ENCODE results near the gene SRMS.
A peak's percentile ranks its signal among the peaks of the same experiment; 100 is the strongest.
"Not testable (repeated sequence)": the region's sequence is repeated elsewhere in the genome, so short reads cannot be mapped to it uniquely, and the experiment has no call there.

Gene SRMS

DNA sequence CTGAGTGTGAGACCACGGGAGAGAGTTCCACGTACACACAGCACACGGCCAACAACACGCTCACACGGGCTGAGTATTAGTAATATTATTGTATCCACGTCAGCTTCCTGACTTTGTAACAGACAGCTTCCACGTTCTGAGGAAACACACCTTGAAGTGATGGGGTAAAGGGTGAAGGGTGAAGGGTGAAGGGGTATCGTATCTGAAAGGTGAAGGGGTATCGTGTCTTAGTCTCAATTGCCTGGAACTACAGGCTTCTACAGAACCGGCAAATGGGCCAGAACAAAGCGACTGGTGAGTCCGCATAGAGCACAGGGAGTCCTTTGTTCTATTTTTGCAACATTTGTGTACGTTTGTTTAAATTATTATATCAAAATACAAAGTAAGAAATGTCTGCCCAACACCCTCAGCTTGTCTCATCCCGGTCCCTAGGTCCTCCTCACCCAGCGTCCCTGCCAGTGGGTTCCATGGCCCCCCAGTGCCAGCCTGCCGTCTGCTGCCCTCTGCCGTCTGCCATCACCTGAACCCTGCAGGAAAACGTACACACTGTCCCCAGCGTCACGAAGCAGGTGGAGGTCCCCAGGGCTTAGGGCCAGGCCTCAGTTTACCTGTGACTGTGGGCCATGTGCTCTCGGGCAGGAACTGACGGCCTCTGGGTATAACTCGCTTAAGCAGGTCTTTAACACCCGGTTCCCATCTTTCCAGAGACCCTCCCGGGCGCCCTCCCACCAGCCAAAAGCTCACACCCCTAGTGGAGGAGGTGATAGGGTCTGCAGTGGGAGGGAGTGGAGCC is 30.9 kb upstream of the SRMS start:
- DNase-seq, result no peak

DNA sequence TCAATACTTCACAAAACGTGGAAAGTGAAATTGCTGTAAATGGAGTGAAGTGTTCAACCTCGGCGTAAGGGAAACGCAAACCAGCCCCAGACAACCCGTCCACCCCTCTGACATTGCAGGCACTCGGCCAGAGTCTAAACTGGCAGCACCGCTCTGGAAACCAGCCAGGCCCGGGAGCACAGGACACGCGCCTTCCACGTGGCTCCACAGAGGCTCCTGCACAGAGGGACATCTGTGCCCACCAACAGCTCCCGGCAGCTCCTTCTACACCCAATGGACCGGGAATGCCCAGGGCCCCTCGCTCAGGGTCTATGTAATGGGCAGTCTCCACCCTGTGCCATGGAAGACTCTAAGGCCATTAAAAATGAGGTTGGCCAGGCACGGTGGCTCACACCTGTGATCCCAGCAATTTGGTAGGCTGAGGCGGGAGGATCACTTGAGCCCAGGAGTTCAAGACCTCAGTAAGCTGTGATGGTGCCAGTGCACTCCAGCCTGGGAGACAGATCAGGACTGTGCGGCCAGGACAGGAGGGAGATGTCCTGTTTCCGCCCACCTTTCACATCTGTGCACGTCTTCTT is 29.9 kb upstream of the SRMS start:
- peak; percentile 81 for DNase-seq

DNA sequence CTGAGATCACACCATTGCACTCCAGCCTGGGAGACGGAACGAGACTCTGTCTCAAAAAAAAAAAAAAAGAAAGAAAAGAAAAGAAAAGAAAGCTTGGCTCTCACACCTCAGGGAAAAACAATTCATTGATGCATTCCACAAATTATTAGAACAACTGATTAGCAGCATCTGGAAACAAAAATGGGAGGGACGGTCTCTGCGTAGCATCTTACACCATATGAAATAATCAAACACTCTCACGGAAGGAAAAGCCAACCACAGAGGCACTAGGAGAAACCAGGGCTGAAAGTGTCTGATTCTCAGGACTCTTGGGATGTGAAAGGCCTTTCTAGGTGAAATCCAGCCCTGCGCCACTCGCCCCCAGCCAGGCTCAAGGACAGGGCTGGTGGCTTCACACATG is 28.8 kb upstream of the SRMS start:
- no peak for DNase-seq

DNA sequence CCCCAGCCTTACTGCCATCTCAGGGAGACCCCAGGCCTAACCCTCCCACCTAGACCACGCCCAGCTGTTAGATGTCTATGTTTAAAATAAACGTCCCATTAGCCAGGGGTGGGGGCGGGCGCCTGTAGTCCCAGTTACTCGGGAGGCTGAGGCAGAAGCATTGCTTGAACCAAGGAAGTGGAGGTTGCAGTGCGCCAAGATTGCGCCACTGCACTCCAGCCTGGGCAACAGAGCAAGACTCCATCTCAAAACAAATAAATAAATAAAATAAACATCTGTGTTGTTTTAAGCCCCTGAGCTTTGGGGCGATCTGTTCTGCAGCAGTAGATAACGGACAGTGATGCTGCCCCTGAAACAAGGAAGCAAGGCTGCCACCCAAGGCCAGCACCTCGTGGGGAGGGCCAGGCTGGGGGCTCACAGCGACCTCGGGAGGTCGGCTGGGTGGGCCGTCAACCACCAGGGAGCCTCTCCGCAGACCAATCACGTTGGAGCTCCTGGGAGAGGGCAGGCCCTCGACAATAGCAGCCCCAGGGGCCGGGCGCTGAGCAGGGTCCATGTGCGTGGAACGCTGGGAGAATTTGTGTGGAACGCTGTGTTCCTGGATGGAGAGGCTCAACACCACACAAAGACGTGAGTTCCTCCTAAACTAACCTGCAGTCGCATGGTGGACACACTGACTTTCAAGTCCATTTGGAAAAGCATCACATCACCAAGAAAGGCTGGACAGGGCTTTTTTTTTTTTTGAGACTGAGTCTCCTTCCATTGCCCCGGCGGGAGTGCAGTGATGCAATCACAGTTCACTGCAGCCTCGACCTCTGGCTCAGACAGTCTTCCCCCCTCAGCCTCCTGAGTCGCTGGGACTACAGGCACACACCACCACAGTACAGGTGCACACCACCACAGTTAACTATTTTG is 27.5 kb upstream of the SRMS start:
- no peak for DNase-seq

DNA sequence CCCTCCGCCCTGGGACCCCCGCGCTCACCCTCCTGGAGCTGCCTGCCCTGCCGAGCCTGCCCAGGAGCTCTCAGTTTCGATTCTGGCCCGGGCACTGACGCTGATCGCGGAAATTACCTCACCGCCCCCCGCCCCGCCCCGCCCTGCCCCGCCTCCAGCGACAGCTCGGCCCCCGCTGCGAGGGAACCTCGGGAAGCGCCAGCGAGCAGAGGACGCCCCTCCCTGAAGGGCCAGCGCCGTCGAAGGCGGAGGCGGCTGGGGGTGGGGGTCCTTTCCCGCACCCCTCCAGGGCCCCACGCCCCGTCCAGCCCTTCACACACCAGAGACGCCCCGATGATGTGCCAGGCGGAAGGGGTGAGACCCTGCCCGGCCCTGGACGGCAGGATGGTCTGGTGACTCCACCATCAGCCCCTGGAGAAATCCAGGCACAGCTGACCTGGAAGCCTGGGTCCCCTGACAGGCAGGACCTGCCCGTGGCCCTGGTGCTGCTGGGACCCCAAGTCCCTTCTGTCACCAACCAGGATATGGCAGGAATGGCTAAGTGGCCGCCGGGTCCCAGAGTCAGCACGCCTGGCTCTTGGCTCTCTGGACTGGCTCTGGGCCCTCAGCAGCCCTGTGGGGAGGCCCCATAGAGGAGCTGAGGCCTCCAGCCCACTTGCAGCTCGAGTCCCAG is 26.7 kb upstream of the SRMS start, which contains the start of gene HELZ2:
Gene HELZ2 (minus strand): TSS at position 84 of the 673 bp plus-strand sequence. CDS start 1,854 bp downstream, outside the sequence.
- DNase-seq, result peak; percentile 14

DNA sequence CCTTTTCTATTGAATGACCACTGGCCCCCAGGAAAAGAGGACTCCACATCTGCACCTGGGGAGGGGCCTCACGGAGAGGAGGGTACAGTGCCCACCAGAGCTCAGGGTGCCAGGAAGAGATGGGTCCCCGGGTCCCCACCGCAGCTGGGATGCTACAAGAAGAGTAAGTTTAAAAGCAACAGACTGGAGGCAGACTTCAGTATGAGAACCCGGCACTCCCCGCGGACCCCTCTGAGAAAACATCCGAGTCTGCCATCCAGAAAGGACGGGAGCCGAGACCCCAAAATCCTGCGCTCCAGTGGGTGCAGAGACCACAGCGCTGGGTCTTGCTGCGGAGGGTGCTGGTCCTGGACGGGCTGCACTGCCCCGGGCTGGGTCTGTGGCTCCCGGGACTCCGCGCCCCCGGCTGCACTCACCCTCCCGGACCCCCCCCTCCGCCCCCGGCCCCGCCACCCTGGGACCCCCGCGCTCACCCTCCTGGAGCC is 26.1 kb upstream of the SRMS start:
- DNase-seq, result no peak

DNA sequence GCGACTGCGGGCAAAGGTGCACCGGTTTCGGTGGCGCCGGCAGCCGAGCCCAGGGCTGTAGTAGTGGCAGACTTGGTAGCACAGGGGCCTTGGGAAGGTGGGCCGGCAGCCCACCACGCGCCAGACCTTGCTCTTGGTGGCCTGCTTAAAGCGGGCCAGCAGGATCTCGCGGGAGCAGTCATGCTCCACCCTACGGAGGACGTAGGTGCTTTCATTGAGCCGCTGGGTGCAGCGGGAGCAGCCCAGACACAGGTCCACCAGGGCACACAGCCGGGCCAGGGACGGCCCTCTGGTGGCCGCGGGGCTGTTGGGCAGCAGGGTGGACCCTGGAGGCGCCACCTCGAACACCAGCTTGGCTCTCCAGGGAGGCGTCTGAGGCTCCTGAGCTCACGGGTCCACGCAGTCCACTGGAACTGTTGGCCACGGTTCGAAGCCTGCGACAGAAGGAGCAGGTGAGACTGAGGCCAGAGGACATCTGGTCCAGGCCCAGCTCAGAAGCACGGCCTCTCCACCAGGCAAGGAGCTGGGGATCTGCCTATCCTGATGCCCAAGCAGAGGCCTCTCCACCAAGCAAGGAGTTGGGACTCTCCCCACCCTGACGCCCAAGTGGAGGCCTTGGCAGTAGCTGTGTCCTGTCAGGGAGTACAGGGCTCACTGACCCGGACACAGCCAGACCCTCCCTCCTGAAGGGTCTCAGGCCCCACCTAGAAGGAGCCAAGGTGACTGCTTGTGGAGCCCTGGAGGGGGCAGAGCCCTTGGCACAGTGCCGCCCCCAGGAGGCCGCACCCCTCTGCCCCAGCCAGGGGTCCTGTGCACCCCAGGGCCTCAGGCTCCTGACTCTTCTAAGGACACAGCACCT is 25.5 kb upstream of the SRMS start:
- DNase-seq, result no peak

DNA sequence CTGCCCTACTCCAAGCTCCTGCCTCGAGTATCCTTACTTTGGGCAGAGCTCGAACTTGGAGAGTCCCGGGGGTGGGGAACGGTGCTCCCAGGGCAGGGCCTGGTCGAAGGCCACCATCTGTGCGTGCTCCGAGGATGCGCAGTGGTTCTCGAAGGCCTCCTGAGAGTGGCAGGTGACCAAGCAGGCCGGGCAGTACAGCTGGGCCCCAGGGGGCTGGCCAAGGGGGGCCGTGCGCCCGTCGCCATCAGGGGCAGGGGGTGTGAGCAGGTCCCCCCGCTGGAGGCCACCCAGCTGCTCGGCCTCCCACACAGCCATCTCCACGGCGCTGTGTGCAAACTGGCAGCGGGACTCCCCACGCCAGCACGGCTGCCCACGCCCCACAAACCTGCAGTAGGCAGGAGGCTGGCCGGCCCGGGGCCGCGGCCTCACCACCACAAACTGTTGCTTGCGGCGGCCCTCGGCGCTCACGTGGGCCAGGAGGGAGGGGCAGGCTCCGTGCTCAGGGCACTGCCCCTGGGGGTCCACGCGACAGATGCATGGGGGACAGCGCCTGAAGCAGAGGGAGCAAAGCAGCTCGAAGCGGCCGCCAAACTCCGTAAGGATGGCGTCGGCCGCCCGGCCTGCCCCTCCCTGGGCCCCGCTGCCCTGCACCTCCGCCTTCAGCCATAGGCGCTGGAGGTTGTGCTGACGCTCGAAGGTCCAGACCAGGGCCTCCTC is 24.7 kb upstream of the SRMS start:
- DNase-seq, result no peak

DNA sequence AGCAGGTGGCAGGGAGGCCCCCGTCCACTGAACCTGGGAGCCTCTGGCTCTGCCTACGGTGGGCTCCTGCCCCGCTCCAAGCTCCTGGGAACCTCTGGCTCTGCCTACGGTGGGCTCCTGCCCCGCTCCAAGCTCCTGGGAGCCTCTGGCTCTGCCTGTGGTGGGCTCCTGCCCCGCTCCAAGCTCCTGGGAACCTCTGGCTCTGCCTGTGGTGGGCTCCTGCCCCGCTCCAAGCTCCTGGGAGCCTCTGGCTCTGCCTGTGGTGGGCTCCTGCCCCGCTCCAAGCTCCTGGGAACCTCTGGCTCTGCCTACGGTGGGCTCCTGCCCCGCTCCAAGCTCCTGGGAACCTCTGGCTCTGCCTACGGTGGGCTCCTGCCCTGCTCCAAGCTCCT is 23.5 kb upstream of the SRMS start:
- not testable (repeated sequence) for DNase-seq

DNA sequence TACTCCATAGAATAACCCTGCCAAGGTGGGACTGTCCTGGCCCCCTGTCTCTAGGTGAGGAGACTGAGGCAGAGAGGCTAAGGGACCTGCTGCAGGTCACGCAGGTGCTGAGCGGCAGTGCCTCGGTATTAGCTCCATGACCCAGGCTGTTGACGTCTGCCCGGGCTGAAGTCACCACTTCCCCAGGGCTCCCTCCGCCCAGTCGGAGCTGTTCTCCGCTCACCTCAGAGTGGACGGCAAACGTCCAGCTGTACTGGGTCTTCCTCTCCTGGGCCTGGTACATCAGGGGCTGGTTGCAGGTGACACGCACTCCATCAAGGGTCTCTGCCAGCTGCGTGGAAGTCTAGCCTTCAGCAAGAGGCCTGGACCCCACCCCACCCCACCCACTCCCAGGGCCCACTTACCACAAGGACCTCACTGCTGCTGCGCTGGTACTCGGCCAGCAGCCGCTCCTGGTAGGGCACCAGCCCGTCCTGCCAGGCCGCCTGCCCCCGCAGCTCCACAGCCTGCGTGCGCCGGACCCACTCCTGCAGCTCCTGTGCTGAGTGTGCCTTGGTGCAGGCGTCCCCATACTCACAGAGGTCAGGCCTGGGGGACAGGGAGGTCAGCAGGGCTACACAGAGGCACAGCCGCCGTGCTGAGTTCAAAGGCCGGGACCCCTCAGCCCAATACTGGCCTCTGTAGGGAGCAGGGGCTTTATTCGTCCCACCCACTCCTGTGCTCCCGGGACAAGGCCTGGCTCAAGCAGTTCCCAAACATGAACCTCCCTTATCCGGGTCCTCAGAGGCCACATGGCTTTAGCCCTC is 22.9 kb upstream of the SRMS start:
- no peak for DNase-seq

DNA sequence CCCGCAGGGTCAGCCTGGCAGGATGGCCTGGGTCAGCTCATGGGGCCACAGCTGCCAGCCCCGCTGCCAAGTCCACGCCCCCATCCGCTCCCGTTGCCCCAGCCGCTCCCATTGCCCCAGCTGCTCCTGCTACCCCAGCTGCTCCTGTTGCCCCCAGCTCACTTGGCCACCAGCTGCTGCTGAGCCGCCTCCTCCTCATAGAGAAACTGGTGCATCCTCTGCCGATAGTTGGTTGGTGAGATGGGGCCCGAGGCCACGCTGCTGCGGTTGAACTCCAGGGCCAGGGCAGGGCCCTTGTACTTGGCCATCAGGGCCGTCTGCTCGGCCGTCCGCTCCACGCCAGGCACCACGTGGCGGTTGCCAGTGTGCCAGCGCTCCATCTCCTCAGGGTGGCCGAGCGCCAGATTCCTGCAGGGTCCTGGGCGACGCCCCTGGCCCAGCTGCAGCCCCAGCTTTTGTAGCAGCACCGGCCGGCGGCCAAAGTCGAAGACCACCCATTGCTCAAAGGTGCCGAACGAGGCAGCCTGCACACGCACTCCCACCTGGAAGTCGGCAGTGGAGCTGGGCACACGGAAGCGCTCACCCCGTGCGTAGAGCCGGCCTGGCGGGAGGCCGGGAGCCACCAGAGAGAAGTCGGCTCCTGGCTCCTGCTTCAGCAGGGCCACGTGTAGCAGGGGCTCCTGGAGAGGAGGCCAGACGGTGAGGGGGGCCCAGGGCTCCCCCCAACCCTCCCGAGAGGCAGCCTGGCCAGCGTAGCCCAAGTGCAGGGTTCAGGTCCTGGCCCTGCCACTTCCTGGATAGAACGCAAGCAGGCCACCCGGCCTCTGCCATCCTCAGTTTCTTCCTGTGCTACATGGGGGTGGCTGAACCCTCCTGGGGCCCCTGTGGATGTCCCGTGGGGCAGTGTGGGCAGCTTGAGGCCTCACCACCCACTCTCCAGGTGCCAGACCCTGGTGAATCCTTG is 21.7 kb upstream of the SRMS start:
- DNase-seq, result peak; percentile 44

DNA sequence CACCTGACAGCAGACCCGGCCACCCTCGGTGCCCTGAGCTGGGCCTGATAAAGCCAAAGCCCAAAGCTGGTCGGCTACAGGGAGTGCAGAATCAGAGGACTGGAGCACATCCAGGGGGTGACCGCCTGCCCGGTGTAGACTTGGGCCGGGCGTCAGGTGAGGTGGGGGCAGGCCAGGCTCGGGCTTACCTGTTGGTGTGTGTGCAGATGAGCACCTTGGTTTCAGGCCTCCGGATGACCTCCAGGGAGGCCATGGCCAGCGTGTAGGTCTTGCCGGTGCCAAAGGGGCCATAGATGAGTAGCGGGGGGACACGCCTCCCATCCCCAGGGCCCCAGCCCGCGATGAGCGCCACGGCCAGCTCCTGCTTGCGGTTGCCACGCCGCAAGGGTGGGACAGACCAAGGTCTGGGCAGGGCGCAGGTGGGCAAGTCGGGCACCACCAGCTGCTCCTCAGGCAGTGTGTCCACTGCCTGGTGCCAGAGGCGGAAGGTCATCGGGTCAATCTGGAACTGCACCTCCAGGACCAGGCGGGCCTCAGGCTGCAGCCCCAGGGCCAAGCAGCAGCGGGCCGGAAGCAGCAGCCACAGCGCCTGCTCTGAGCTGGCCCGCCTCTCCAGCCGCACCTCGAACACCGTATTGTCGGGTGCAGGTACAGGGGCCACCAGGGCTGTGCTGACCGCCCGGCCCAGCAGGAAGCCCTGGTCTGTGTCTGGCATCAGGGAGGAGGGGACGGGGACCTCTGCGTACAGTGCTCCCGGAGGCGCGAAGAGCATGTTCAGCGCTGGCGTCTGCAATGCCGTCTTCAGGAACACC is 20.8 kb upstream of the SRMS start:
- DNase-seq, result no peak

DNA sequence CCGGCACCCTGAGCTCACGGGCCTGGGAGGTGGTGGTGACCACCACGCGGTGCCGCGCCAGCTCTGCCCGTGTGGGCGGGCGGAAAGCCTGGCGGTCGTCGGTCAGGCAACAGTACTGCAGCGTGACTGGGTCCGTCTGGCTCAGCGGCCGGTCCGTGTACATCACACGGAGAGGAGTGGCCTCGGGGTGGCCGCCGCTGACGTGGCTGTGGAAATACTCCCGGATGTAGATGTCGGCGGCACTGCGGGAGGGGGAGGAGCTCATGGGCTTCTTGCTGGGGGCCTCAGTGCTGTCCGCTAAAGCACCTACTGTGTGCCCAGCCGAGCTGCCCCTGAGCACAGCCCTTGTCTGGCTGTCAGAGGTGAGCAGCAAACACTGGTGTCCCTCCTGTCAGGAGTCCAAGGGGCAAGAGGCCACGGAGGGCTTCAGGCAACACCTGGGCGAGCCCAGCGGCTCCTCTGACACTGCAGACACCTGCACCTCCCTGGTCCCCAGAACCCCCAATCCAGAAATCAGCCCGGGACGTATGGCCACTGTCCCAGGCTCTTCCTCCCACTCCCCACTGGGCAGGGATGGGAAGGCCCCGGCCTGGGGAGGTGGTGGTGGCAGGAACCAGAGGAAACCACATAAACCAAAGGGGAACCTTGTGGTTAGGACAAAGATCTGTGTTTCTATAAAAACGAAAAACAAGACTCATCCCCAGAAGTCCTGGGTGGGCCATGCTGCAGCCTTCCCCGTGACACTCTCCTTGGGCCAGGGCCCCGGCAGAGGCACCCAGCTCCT is 20.0 kb upstream of the SRMS start:
- DNase-seq, result no peak

DNA sequence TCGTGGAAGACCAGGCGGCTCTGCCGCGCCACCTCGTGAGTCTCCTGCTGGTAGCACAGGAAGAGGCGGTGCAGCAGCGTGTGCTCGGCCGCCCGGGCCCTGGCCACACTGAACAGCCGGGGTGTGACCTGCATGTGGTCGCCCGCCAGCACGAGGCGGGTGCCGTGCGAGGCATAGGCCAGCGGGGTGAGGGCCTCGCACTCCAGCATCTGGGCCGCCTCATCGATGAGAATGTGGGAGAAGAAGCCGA is 19.5 kb upstream of the SRMS start:
- DNase-seq, result no peak

DNA sequence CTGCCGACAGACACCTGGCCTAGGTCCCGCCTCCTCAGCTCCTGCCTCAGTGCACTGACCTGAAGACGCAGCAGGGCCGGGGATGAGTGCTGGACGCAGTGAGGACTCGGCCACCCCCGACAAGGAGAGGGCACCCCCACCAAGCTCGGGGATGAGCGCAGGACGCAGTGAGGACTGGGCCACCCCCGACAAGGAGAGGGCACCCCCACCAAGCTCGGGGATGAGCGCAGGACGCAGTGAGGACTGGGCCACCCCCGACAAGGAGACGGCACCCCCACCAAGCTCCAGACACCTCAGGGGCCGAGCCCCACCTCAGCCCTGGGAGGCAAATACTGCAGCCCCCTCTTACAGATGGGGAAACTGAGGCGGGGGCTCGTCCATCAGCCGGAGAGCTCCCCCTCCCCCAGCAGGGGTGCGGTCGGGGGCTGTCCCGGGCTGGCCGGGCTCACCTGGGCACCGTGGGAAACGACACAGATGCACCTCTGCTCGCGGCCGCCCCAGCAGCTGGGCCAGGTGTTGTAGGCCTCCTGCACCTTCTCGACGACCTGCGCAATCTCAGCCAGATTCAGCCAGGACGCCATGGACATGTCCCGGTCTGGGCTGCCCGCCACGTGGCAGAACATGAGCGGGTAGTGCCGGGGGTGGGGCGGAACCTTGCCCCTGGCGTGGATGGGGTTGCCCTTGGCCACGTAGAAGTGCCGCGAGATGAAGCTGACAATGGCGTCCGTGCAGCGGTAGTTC is 19.0 kb upstream of the SRMS start:
- DNase-seq, result no peak

DNA sequence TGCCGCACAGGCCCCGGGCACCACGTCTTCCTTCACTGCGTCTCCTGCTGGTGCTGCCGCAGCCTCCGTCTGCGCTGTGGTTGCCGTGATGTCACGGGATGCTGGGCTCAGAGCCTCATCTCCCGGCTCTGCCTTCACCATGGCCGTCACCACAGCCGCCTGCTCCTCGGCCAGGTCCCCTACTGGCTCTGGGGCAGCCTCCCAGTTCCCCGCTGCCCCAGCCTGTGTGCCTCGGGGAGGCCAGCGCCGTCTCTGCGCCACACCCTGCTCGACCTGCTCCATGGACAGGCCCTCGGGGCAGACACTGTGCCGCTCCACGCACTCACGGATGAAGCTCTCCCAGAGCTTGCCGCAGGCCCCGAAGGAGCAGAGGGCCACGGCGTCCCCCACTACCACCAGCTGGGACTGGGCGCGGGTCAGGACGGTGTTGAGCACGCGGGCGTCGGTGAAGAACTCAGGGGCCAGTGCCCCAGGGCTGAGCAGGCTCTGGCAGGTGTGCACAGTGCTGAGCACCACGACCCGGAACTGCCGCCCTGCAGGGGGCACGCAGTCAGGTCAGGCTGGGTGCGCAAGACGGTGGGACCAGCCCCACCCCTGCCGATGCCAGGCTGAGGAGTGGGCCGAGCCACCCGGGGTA is 18.3 kb upstream of the SRMS start:
- DNase-seq, result no peak
